Vagina (tissue), 2 donors: ENCODE measurements around the gene TNFRSF18.

Experiments
- CTCF ChIP-seq, 3 experiments: fragments of 450-650 bp in 2 of 3; fragments of 200-600 bp in 1 of 3; sonication (generic) in 1 of 3; IDR thresholded peaks; one replicate each; pipeline ENCODE4 v1.5.1; 2017 to 2019; ENCODE audit warnings: antibody characterized with exemption in 3 of 3, mild to moderate bottlenecking in 2 of 3, moderate library complexity in 2 of 3
- POLR2A ChIP-seq, 2 donors: fragments of 450-650 bp; IDR thresholded peaks; one replicate each; pipeline ENCODE4 v1.6.1; 2017; ENCODE audit warnings: antibody characterized with exemption in 2 of 2, mild to moderate bottlenecking in 2 of 2, moderate library complexity in 2 of 2
- POLR2AphosphoS5 ChIP-seq, 2 donors: sonication (generic); formaldehyde crosslinking; IDR thresholded peaks; one replicate each; pipeline ENCODE4 v1.9.0; 2017; ENCODE audit warnings: antibody characterized with exemption in 2 of 2, mild to moderate bottlenecking in 2 of 2, low read depth in 1 of 2; ENCODE audit not compliant: insufficient read depth in 1 of 2

GRCh38 chr1:1228187-1228586 is 21.8 kb upstream of the TNFRSF18 start:
- no peak for TF ChIP-seq POLR2A (IDR thresholded peaks at IDR 0.05)
- no peak for TF ChIP-seq CTCF (IDR thresholded peaks at IDR 0.05)
- no peak for TF ChIP-seq POLR2AphosphoS5 (IDR thresholded peaks at IDR 0.05; ENCODE audit: insufficient read depth in 1 of 2, low read depth in 1 of 2)
